ENCODE measurements around the gene GPATCH2.
A peak's percentile ranks its signal among the peaks of the same experiment; 100 is the strongest.
"Not testable (repeated sequence)": the region's sequence is repeated elsewhere in the genome, so short reads cannot be mapped to it uniquely, and the experiment has no call there.

The GPATCH2 gene

DNA sequence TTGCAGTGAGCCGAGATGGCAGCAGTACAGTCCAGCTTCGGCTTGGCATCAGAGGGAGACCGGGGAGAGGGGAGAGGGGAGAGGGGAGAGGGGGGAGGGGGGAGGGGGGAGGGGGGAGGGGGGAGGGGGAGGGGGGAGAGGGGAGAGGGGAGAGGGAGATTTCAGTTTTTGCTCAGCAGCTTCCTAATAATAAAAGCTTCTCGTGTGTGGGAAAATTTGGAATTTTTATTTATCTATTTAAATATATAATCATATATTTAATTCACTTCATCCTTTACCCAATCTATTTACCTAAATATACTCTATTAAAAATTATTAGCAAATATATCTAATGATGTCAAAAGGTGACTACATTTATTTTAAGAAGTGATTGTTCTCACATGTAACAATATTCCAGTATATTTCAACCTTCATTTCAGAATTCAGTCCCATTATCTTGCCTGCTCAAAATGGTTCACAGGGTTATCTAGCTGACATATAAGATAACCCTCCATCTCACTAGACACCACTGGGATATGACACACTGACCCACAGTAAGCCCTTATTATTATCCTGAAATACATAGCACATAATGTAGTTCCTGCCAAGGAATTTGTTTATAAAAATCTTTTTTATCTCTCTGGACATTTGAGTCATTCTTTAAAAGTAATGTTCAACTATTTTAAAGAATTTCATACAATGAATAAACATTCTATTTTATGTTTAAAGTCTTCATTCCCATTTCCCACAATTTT lies 105.9 kb downstream of the GPATCH2 start:
- no peak for DNase-seq

DNA sequence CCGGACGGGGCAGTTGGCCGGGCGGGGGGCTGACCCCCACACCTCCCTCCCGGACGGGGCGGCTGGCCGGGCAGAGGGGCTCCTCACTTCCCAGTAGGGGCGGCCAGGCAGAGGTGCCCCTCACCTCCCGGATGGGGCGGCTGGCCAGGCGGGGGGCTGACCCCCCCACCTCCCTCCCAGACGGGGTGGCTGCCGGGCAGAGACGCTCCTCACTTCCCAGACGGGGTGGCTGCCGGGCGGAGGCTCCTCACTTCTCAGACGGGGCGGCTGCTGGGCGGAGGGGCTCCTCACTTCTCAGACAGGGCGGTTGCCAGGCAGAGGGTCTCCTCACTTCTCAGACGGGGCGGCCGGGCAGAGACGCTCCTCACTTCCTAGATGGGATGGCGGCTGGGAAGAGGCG lies 107.0 kb downstream of the GPATCH2 start:
- not testable (repeated sequence) for DNase-seq

DNA sequence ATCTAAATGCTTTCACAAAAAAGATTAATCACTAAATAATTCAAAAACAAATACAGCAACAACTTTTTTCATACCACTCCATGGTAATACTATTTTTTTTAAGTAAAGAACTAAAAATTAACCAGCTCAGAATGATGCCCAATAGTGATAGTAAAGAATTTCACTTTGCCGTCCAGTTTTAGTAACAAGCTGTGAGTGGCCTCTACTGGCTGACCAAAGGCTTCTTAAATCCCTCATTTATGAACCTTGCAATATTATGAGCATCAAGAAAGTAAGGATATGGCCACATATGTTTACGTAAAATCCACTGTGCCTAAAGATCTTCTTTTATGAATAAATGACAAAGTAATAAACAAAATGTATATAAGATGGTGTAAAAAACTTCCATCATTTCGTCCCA lies 108.6 kb downstream of the GPATCH2 start:
- no peak for DNase-seq

DNA sequence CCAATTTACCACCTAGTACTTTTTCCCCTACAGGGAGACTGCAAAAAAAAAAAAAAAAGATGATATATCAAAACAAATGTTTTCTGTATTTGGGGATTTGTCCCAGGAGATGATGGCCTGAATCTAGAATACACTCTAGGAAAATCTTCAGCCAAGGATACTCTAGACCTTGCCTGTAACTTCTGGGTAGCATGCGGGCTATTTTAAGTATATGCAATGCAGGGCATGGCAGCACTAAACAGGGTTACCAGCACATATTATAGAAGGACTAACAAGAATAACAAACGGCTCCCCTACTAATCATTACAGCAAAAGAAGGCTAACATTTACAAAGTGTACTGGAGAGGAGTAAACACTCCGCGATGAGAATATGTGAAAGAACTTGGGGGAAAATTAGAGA lies 109.6 kb downstream of the GPATCH2 start:
- DNase-seq: no peak

- DNase-seq: no peak
Measured at GRCh38 chr1:217506878-217507277, 124.0 kb downstream of the GPATCH2 start.

- no peak for DNase-seq
Measured at GRCh38 chr1:217498209-217498608, 132.7 kb downstream of the GPATCH2 start.

- no peak for DNase-seq
Measured at GRCh38 chr1:217495249-217495648, 135.6 kb downstream of the GPATCH2 start.

GRCh38 chr1:217494767-217495166 lies 136.1 kb downstream of the GPATCH2 start:
- no peak for DNase-seq

DNA sequence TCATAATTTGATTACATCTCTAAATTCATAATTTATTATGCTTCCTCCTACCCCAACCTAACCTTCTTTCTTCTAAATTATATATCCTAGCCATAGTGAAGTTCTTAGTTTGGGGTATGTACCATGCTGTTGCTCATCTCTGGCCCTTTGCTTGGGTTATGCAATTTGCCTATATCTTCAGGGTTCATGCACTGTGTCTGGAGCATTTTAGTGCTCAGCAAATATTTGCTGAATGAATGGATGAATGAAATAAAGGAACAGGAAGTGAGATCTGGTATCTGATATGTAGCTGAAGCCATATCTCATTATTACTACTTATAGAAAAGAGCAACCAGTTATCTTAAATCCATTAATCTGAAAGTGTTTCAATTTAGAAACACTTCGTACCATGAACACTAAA lies 137.6 kb downstream of the GPATCH2 start:
- DNase-seq: no peak

DNA sequence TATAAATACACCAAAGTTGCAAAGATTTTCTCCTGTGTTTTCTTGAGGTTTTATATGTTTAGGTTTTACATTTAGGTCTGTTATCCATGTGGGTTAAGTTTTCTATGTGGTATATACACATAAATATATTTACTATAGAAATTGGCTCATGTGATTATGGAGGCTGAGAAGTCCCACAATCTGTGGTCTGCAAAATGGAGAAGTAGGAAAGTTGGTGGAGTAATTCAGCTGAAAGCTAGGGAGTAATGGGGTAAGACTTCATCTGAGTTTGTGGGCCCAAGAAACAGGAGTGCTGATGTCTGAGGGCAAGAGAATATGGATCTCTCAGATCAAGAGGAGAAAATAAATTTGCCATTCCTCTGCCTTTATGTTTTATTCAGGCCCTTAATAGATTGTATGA lies 146.0 kb downstream of the GPATCH2 start:
- DNase-seq: no peak

DNA sequence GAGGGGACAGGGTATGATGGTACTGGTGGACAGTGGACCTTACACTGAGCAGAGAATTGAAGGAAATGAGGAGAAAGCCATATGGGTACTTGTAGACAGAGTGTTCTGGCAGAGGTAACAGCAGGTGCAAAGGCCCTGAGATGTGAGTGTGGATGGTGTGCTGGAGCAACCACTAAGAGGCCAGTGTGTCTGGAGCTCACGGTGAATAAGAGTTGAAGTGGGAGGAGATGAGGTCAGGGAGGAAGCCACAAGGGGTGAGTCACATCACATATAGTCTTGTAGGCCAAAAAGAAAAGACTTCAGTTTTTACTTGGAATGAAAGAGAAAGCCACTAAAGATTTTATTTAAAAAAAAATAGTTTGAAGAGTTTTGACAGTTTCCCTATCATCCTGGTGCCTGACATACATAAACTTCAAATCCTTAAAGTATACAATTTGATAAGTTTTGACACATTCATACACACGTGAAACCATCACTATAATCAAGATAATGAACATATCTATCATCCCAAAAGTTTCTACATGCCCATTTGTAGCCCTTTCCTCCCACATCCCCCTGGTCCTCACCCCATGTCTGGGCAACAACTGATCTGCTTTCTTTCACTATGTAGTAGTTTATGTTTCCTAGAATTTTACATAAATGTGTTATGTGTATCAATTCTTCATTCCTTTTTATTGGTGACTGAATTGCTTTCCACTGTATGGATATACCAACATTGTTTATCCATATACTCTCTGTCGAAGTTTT lies 148.4 kb downstream of the GPATCH2 start:
- no peak for DNase-seq

DNA sequence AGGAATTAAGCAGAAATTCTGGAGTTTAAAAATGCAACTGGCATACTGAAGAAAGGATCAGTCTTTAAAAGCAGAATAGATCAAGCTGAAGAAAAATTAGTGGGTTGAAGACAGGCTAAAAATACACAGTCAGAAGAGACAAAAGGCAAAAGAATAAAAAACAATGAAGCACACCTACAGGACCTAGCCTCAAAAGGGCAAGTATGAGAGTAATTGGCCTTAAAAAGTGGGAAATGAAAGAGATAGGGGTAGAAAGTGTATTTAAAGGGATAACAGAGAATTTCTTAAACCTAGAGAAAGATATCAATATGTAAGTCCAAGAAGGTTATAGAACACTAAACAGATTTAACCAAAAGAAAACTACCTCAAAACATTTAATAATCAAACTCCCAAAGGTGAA lies 152.4 kb downstream of the GPATCH2 start:
- no peak for DNase-seq

- no peak for DNase-seq
Measured at GRCh38 chr1:217472915-217473314, 158.0 kb downstream of the GPATCH2 start.

DNA sequence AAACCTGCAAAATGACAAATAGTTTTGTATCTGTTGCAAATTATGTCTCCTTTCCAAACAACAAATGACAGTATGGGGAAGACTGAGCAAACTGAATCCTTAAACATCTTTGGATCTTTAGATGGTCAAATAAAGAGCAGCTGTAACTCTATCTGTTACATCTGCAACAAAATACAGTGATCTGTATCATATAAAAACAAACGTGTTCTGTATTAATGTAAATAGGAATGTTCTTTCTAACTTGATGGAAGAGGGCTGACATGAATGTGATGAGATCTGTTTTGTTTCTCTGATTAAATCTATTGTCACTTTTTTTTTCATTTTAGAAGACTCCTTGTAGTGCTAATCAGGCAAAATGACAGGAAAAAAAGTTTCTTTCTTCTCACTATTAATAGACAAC lies 159.5 kb downstream of the GPATCH2 start:
- DNase-seq: no peak

GRCh38 chr1:217469983-217470382 lies 160.9 kb downstream of the GPATCH2 start:
- no peak for DNase-seq

- no peak for DNase-seq
Measured at GRCh38 chr1:217465102-217465501, 165.8 kb downstream of the GPATCH2 start.

DNA sequence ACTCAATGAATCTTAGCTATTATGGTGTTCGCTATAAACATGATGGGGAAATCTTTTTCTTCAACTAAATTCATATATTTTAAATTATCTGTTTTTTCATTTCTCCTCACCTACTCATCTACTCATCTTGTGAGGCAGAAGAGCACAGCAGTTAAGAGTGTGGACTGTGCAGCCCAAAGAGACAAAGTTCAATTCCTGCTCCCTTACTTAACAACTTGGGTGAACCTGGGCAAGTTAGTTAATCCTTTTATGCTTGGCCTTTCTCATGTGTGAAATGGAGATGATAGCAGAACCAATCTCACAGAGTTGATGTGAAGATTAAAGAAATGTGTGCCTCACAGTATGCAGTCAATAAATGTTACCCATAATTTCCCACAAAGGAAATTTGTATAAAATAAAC lies 168.2 kb downstream of the GPATCH2 start:
- DNase-seq: no peak

- DNase-seq: no peak
Measured at GRCh38 chr1:217462159-217462558, 168.7 kb downstream of the GPATCH2 start.

DNA sequence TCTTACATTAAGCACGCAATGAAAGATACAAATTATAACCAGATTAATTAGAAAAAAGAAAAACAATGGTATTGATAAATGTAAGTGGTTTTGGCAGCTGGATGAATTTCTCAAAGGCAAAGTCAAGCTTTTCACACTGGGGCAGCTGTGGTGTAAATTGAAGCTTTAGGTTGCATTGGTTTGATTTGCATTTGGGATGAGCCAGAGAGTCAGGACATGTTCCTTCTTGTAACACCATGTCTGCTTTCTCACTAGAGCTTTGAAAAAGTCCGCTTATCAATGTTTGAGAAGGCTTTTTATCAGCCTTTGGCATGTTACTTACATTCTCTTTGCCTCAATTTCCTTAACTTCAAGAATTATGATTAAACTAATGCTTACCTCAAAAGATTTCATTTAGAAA lies 173.9 kb downstream of the GPATCH2 start:
- no peak for DNase-seq

- no peak for DNase-seq
Measured at GRCh38 chr1:217456261-217456660, 174.6 kb downstream of the GPATCH2 start.

- peak; percentile 42 for DNase-seq
Measured at GRCh38 chr1:217453816-217454215, 177.1 kb downstream of the GPATCH2 start.

DNA sequence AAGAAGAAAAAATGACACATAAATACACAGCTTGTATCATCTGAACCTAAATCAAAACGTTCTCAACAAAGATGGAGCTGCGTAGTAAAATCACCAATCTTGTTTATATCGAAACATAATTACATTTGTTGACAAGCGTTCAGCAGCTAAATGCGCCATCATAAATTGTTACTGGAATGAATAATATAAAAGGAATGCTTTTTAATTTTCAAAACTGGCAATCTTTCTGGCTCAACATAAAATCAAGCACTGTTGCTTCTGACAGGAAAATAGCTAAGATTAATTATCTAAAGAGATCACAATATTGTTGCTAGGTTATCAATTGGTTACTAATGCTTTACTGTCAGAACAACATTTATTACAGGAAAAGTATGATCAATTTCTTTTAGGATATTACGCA lies 181.5 kb downstream of the GPATCH2 start:
- DNase-seq: no peak

- no peak for DNase-seq
Measured at GRCh38 chr1:217443845-217444244, 187.0 kb downstream of the GPATCH2 start.

- no peak for DNase-seq
Measured at GRCh38 chr1:217437376-217437775, 193.5 kb downstream of the GPATCH2 start.

GRCh38 chr1:217435204-217435603 lies 195.7 kb downstream of the GPATCH2 start:
- peak; percentile 25 for DNase-seq
